Esophagus muscularis mucosa (tissue), 4 donors: ENCODE results near the gene PECR. TPM values are rescaled to one million over a fixed set of nuclear protein-coding genes. Genes with fewer than 3 reads are reported as not detected.

Source experiments
- DNase-seq: peaks from one replicate; pipeline ENCODE4 v3.0.0-alpha.2; 2017; ENCODE audit errors: extremely low spot score
- H3K27ac ChIP-seq, 4 donors: fragments of 200-600 bp; sonication (generic); replicated peaks in 1 of 4; 1 replicate in 3 of 4; 2 replicates in 1 of 4; pipeline ENCODE4 v1.5.1; 2016 to 2019; ENCODE audit warnings: mild to moderate bottlenecking in 1 of 4
- H3K27me3 ChIP-seq, 4 donors: fragments of 200-600 bp; sonication (generic); one replicate each; pipeline versions ENCODE4 v1.5.1 to v1.6.0; 2016 to 2019
- H3K36me3 ChIP-seq, 4 donors: fragments of 200-600 bp; sonication (generic); one replicate each; pipeline ENCODE4 v1.5.1; 2016 to 2019
- H3K4me1 ChIP-seq, 4 donors: fragments of 200-600 bp; sonication (generic); one replicate each; pipeline ENCODE4 v1.5.1; 2016 to 2019
- H3K4me3 ChIP-seq, 4 donors: fragments of 200-600 bp; sonication (generic); 1 replicate in 2 of 4; 2 replicates in 2 of 4; pipeline ENCODE4 v1.5.1; 2016 to 2019; ENCODE audit warnings: mild to moderate bottlenecking in 4 of 4, moderate library complexity in 1 of 4
- H3K9me3 ChIP-seq, 4 donors: fragments of 200-600 bp; sonication (generic); 1 replicate in 3 of 4; 2 replicates in 1 of 4; pipeline ENCODE4 v1.5.1; 2016 to 2019
- CTCF ChIP-seq, 3 experiments: fragments of 200-600 bp in 2 of 3; fragments of 450-650 bp in 1 of 3; sonication (generic) in 2 of 3; IDR thresholded peaks; one replicate each; pipeline ENCODE4 v1.5.1; 2017 to 2019; ENCODE audit warnings: antibody characterized with exemption in 3 of 3, mild to moderate bottlenecking in 2 of 3, moderate library complexity in 1 of 3
- EP300 ChIP-seq: sonication (generic); formaldehyde crosslinking; IDR thresholded peaks from one replicate; pipeline ENCODE4 v1.6.1; 2017; ENCODE audit warnings: antibody characterized with exemption
- POLR2A ChIP-seq: fragments of 450-650 bp; IDR thresholded peaks from one replicate; pipeline ENCODE4 v1.6.1; 2017; ENCODE audit warnings: antibody characterized with exemption, moderate library complexity, mild to moderate bottlenecking, low read depth
- POLR2AphosphoS5 ChIP-seq, 2 donors: sonication (generic); formaldehyde crosslinking; IDR thresholded peaks; one replicate each; pipeline ENCODE4 v1.6.1; 2017; ENCODE audit warnings: antibody characterized with exemption in 2 of 2
- WGBS: methylation state at CpG from one replicate; pipeline ENCODE4 v1.1.5; 2018; 5-methylcytosine and 5-hydroxymethylcytosine counted together
- intact Hi-C: fragments of 100-400 bp; cut with DNase I; formaldehyde crosslinking; loops from one replicate; pipeline ENCODE4 v1.15.1; 2023
- total RNA-seq, 4 donors: library from RNA; depleted of rRNA; stranded (reverse); fragments of >200 nt; gene quantifications; one replicate each; pipeline versions ENCODE4 v1.1.0 to v1.2.1, GENCODE V29; 2016

Gene PECR
- total RNA-seq, 4 donors from 2014 or later = 3.3 to 14.8 (median 10.0) TPM

- no peak overlapping the region for H3K4me3 ChIP-seq
- H3K27me3 ChIP-seq = peaks cover 0 to 8% (median 0%) of the 10 kb centered on the region in 4 donors
- TF ChIP-seq CTCF (IDR thresholded peaks at IDR 0.05) (no peak), POLR2AphosphoS5 (IDR thresholded peaks at IDR 0.05) (no peak), EP300 (no peak), POLR2A (no peak)
- peaks cover 0 to 42% (median 28%) of the 10 kb centered on the region in 4 donors for H3K36me3 ChIP-seq
- no peaks in the 10 kb centered on the region for H3K9me3 ChIP-seq
- 81% methylated on average over 7 of the region's 7 CpGs for WGBS
- peaks cover 41 to 63% (median 49%) of the 10 kb centered on the region in 4 donors for H3K4me1 ChIP-seq
- H3K27ac ChIP-seq = no peak overlapping the region
- DNase-seq = no peak
- intact Hi-C loops = no loop called here
Measured at GRCh38 chr2:216111122-216111521, 29.5 kb upstream of the PECR start.

- TF ChIP-seq POLR2AphosphoS5 (IDR thresholded peaks at IDR 0.05) = no peak
- no peak for TF ChIP-seq CTCF (IDR thresholded peaks at IDR 0.05)
- TF ChIP-seq EP300 = no peak
- TF ChIP-seq POLR2A = no peak
- peak overlapping the region; percentile 82 to 91 (median 90) for H3K4me3 ChIP-seq
Measured at GRCh38 chr2:216110620-216111019, 29.0 kb upstream of the PECR start.

GRCh38 chr2:216109962-216110614 lies 28.5 kb upstream of the PECR start:
- Histone ChIP-seq H3K9me3 (no peaks in the 10 kb centered on the region), H3K4me3 (peak overlapping the region; percentile 82 to 91 (median 90)), H3K4me1 (peaks cover 33 to 53% (median 41%) of the 10 kb centered on the region in 4 donors), H3K36me3 (peaks cover 0 to 41% (median 28%) of the 10 kb centered on the region in 4 donors), H3K27ac (peak overlapping the region; percentile 91 to 94 (median 92)), H3K27me3 (peaks cover 0 to 9% (median 0%) of the 10 kb centered on the region in 4 donors)
- TF ChIP-seq CTCF (IDR thresholded peaks at IDR 0.05) (peak; percentile 35 to 37 (median 35)), EP300 (no peak)
- intact Hi-C loops = no loop called here
- 6% methylated on average over 10 of the region's 10 CpGs for WGBS
- DNase-seq = no peak

More at GRCh38 chr2:216110620-216111019, 29.0 kb upstream of the PECR start:
- Histone ChIP-seq H3K9me3 (no peaks in the 10 kb centered on the region), H3K27ac (peak overlapping the region in 3 of 4 donors; percentile 91 to 94 (median 92)), H3K4me1 (peaks cover 38 to 58% (median 46%) of the 10 kb centered on the region in 4 donors), H3K36me3 (peaks cover 0 to 41% (median 28%) of the 10 kb centered on the region in 4 donors), H3K27me3 (peaks cover 0 to 8% (median 0%) of the 10 kb centered on the region in 4 donors)
- WGBS = 18% methylated on average over 1 of the region's 1 CpG
- DNase-seq = no peak
- intact Hi-C loops = no loop called here

- no peaks in the 10 kb centered on the region for H3K9me3 ChIP-seq
- WGBS = 2% methylated on average over 51 of the region's 57 CpGs
- peak; percentile 98 for DNase-seq
- peaks cover 30 to 48% (median 37%) of the 10 kb centered on the region in 4 donors for H3K4me1 ChIP-seq
- H3K4me3 ChIP-seq = peak within 1 kb of the TSS; percentile 82 to 91 (median 90)
- TF ChIP-seq POLR2A (no peak), EP300 (no peak), POLR2AphosphoS5 (IDR thresholded peaks at IDR 0.05) (peak; percentile 88 to 91), CTCF (IDR thresholded peaks at IDR 0.05) (peak in 1 of 3 experiments; percentile 38)
- H3K27me3 ChIP-seq = peaks cover 0 to 13% (median 0%) of the 10 kb centered on the region in 4 donors
- intact Hi-C loops = no loop called here
- peak within 1 kb of the TSS; percentile 91 to 94 (median 92) for H3K27ac ChIP-seq
- H3K36me3 ChIP-seq = peaks cover 0 to 39% (median 27%) of the 10 kb centered on the region in 4 donors
Measured at GRCh38 chr2:216108967-216109921, 27.6 kb upstream of the PECR start, which contains the start of gene XRCC5. Gene XRCC5 (plus strand): TSS chr2:216109348. CDS start chr2:216109437, 89 bp downstream.
